COLO668 (cell line): ENCODE results near the gene BUB3.
"Not testable (repeated sequence)": the region's sequence is repeated elsewhere in the genome, so short reads cannot be mapped to it uniquely, and the experiment has no call there.

Experiments
- DNase-seq: peaks from one replicate; lab custom pipeline; 2025; ENCODE audit not compliant: unreplicated experiment; lab: John Stamatoyannopoulos, UW

Gene BUB3

GRCh38 chr10:123153486-123154091 is 613 bp upstream of the BUB3 start:
- DNase-seq: no peak

GRCh38 chr10:123154711-123155505 is 706 bp downstream of the BUB3 start:
- DNase-seq: peak; percentile 43

GRCh38 chr10:123156078-123156477 is 1.9 kb downstream of the BUB3 start:
- no peak for DNase-seq

GRCh38 chr10:123157210-123157609 is 3.0 kb downstream of the BUB3 start:
- no peak for DNase-seq

GRCh38 chr10:123158682-123159081 is 4.5 kb downstream of the BUB3 start:
- DNase-seq: no peak

- no peak for DNase-seq
Observed at GRCh38 chr10:123160311-123160980, 6.2 kb downstream of the BUB3 start.

- no peak for DNase-seq
Observed at GRCh38 chr10:123164319-123164718, 10.1 kb downstream of the BUB3 start.

GRCh38 chr10:123165445-123166072 is 11.4 kb downstream of the BUB3 start:
- DNase-seq: no peak

- no peak for DNase-seq
Observed at GRCh38 chr10:123166618-123167017, 12.4 kb downstream of the BUB3 start.

- DNase-seq: no peak
Observed at GRCh38 chr10:123170961-123171360, 16.8 kb downstream of the BUB3 start.

- not testable (repeated sequence) for DNase-seq
Observed at GRCh38 chr10:123171616-123172015, 17.4 kb downstream of the BUB3 start.

GRCh38 chr10:123175389-123176387 is 21.5 kb downstream of the BUB3 start:
- no peak for DNase-seq

- DNase-seq: not testable (repeated sequence)
Observed at GRCh38 chr10:123178390-123178789, 24.2 kb downstream of the BUB3 start.

GRCh38 chr10:123180101-123181090 is 26.2 kb downstream of the BUB3 start:
- DNase-seq: no peak

- no peak for DNase-seq
Observed at GRCh38 chr10:123183724-123184123, 29.5 kb downstream of the BUB3 start.

GRCh38 chr10:123187781-123188180 is 33.6 kb downstream of the BUB3 start:
- no peak for DNase-seq

GRCh38 chr10:123191886-123192285 is 37.7 kb downstream of the BUB3 start:
- no peak for DNase-seq

GRCh38 chr10:123194056-123194455 is 39.9 kb downstream of the BUB3 start:
- no peak for DNase-seq

GRCh38 chr10:123200531-123200930 is 46.3 kb downstream of the BUB3 start:
- DNase-seq: no peak
